Measurements from ENCODE around the gene CLPX. TPM values are rescaled to one million over a fixed set of nuclear protein-coding genes. Genes with fewer than 3 reads are reported as not detected.

Gene CLPX
- total RNA-seq, 1 donor from 2014 or later: 53.5 TPM

DNA sequence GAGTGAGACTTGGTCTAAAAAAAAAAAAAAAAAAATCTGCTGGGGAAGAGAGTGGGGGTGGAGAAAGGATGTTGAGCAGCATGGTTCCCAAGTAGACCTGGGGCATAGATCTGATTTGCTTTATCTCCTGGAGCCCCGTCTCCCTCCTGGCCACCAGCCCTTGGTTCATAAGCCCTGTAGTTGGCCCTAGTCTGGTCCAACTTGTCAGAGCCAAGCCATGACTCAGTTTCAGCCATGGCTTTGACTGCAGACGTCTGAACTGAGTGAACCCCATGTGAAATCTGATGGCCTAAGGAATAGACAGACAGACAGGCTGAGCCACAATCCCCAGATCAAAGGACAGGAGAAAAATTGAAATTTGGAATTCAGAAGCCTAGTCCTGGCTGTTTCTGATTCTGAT, 28.1 kb upstream of the CLPX start:
- DNase-seq (ENCODE audit: low spot score): no peak
- H3K4me1 Mint-ChIP-seq (ENCODE audit: low read depth): no peaks in the 10 kb centered on the region
- H3K27me3 Mint-ChIP-seq (ENCODE audit: low read depth): no peaks in the 10 kb centered on the region
- intact Hi-C loops (cut with micrococcal nuclease): no loop called here
- no peak overlapping the region for H3K4me3 Mint-ChIP-seq (ENCODE audit: low read depth)
- H3K9me3 Mint-ChIP-seq: no peaks in the 10 kb centered on the region
- H3K27ac Mint-ChIP-seq: no peak overlapping the region
- no peaks in the 10 kb centered on the region for H3K36me3 Mint-ChIP-seq (ENCODE audit: low read depth)

DNA sequence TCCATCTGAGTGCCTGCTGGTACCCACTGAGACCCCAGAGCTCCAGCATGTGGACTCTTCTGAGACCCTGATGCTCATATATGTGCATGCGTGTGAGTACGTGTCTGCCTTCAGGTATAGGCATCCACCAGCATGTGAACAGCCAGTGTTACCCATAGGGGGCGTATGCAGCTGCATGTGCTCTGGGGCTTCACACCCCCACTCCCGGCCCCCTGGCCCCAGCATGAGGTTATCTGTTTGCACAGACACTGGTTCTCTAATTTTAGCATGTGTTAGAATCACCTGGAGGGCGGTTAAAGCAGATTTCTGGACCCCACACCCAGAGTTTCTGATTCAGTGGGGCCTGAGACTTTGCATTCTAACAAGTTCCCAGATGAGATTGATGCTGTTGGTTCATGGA, 27.0 kb upstream of the CLPX start:
- no peak for DNase-seq (ENCODE audit: low spot score)
- intact Hi-C loops (cut with micrococcal nuclease): no loop called here
- Mint-ChIP-seq H3K27me3 (ENCODE audit: low read depth) (peaks cover 2% of the 10 kb centered on the region), H3K9me3 (no peaks in the 10 kb centered on the region), H3K36me3 (ENCODE audit: low read depth) (no peaks in the 10 kb centered on the region), H3K27ac (no peak overlapping the region), H3K4me3 (ENCODE audit: low read depth) (no peak overlapping the region), H3K4me1 (ENCODE audit: low read depth) (no peaks in the 10 kb centered on the region)

DNA sequence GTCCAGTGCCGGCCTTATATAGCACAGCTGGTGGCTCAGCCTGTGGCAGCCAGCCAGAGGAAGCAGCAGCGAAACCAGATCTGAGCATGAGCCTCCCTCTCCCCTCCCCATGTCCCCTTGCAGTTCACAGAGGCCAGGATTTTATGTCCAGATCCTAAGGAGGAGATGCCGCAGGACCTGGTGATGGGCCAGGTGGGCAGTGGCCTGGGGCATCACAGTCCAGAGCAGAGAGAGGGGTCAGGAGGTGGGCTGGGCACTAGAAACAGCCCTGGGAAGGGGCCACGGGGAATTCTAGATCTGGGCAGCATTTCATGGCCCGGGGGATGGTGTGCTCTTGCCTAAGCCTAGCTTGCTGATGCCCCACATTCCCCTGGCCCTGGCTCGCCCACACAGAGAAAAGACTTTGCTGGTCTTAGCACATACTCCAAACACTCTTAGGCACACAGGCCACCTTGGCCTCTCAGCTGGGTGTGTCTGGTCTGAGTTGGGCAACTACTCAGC, 26.4 kb upstream of the CLPX start:
- intact Hi-C loops (cut with micrococcal nuclease): no loop called here
- Mint-ChIP-seq H3K27me3 (ENCODE audit: low read depth) (peaks cover 3% of the 10 kb centered on the region), H3K4me3 (ENCODE audit: low read depth) (no peak overlapping the region), H3K9me3 (no peaks in the 10 kb centered on the region), H3K4me1 (ENCODE audit: low read depth) (no peaks in the 10 kb centered on the region), H3K27ac (no peak overlapping the region), H3K36me3 (ENCODE audit: low read depth) (no peaks in the 10 kb centered on the region)
- no peak for DNase-seq (ENCODE audit: low spot score)

DNA sequence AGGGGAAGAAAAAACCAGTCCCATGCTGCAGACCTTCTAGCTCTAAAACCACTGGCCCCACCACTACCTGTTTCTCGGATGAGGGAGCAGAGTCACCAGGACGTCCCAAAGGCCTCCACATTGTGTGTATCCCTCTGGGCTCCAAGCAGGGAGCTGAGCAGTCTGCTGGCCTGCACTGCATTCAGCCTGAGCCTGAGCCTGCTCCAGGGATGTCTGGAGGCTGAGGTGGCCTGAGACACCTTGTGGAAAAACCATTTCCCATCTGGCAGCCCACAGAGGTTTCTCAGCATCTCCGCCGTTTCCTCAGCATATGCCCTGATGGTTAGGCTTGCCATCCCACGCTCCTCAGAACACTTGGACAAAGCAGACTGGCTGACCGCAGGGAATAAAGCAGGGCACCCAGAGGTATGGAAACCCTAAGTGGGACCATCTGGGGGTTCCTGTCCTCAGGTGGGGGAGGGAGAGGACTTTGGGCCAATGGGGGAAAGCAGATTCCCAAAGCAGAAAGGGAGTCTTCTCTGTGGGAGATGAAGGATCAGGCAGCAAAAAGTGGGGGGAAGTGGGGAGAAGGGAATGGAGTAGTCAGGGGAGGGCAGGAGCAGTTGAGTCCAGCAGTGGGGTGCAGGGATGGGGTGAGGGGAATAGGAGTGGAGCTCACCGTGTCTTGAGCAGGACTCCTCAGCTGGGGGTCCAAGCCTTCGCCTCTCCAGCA, 25.8 kb upstream of the CLPX start, which contains the start of gene CILP:
Gene CILP (minus strand): TSS at position 704 of the 712 bp plus-strand sequence. CDS start 1,718 bp downstream, outside the sequence.
- H3K27me3 Mint-ChIP-seq (ENCODE audit: low read depth): peaks cover 3% of the 10 kb centered on the region
- DNase-seq (ENCODE audit: low spot score): no peak
- H3K27ac Mint-ChIP-seq: no peak within 1 kb of the TSS
- intact Hi-C loops (cut with micrococcal nuclease): no loop called here
- H3K4me3 Mint-ChIP-seq (ENCODE audit: low read depth): no peak within 1 kb of the TSS
- no peaks in the 10 kb centered on the region for H3K9me3 Mint-ChIP-seq
- H3K36me3 Mint-ChIP-seq (ENCODE audit: low read depth): no peaks in the 10 kb centered on the region
- H3K4me1 Mint-ChIP-seq (ENCODE audit: low read depth): no peaks in the 10 kb centered on the region

DNA sequence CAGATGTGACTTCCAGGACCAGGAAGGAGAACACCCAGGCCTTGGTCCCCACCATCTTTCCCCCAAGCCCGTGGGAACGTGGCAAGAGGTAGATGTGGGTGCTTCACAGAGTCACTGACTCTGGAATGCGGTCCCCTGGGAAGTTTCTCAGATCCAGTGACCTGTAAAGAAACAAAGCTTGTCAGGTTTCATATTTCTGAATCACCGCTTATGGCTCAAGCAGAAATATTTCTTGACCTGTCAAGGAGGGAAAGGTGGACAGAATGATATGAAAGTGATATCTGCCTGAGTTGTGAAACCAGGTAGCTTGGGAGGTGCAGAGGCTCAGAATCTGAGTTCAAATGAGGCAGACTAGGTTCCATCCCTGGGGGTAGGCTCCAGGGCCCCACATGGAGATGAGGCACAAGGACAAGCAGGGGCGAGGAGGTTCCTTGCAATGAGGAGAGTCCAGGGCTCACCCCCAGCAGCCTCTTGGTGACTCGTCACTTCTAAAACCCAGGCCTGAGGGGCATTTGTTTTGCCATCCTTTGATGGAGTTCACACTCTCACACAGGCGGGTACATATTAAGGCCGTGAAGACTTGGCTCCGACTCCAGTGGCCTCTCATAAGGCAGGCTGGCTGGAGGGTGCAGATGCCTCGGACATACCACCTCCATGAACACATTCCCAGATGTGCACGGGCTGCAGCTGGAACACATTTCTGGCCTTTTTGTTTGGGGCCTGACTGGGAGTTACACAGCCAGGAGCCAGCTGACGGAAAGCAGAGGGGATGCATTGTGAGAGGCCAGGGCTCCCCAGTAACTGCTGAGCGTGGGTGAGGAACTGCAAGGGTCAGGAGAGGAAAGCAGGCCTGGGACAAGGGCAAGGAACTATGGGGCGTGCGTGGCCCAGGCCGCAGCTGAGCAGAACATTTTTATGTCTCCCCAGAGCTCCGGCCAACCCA, 24.8 kb upstream of the CLPX start:
- H3K27ac Mint-ChIP-seq: no peak overlapping the region
- no peak overlapping the region for H3K4me3 Mint-ChIP-seq (ENCODE audit: low read depth)
- no peaks in the 10 kb centered on the region for H3K36me3 Mint-ChIP-seq (ENCODE audit: low read depth)
- H3K9me3 Mint-ChIP-seq: no peaks in the 10 kb centered on the region
- H3K4me1 Mint-ChIP-seq (ENCODE audit: low read depth): no peaks in the 10 kb centered on the region
- peaks cover 3% of the 10 kb centered on the region for H3K27me3 Mint-ChIP-seq (ENCODE audit: low read depth)
- no peak for DNase-seq (ENCODE audit: low spot score)
- intact Hi-C loops (cut with micrococcal nuclease): no loop called here

DNA sequence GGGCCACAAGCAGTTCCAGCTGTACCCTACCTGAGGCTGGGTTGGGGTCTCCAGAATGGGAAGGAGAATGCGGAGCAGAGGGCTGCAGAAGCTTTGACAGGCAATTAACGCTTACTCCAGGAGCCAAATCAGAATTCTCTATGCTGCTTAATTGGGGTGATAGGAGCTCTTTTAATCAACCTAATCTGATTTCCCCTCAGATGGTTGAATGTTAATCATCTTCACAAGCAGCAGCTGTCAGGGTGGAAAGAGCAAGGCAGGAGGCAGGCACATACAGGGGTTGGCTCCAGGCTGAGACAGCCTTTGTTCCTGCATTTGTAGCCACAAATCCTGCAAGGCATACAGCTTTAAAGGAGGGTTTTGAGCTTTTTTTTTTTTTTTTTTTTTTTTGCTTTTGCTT, 23.5 kb upstream of the CLPX start:
- no peak overlapping the region for H3K4me3 Mint-ChIP-seq (ENCODE audit: low read depth)
- no peaks in the 10 kb centered on the region for H3K9me3 Mint-ChIP-seq
- H3K36me3 Mint-ChIP-seq (ENCODE audit: low read depth): no peaks in the 10 kb centered on the region
- no peaks in the 10 kb centered on the region for H3K4me1 Mint-ChIP-seq (ENCODE audit: low read depth)
- no peak overlapping the region for H3K27ac Mint-ChIP-seq
- intact Hi-C loops (cut with micrococcal nuclease): no loop called here
- no peak for DNase-seq (ENCODE audit: low spot score)
- peaks cover 3% of the 10 kb centered on the region for H3K27me3 Mint-ChIP-seq (ENCODE audit: low read depth)

DNA sequence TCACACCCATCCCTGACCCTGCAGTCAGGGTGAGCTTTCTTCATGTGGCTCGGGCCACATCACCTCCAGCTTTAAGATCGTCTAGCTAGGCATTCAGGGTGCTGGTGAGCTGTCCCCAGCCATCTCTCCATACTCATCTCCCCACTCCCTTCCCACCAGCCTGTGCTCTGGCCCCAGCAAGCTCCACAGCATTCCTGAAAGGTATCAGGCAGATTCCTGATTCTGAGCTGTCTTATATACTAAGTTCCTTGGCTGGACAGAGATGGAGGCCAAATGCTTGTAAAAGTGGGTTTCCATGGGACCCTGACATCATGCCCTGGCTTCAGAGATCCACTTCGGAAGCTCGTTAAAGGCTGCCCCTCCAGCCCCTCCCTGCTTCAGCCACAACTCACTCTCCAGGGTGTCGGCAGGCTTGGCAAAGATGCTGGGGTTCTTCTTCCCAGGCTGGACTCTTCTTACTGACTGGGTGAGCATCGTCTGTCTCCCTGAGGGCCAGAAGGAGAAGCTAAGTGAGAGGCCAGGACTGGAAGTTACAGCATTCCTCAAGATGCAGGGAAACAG, 22.2 kb upstream of the CLPX start:
- intact Hi-C loops (cut with micrococcal nuclease): no loop called here
- Mint-ChIP-seq H3K9me3 (no peaks in the 10 kb centered on the region), H3K27me3 (ENCODE audit: low read depth) (peaks cover 3% of the 10 kb centered on the region), H3K27ac (no peak overlapping the region), H3K36me3 (ENCODE audit: low read depth) (no peaks in the 10 kb centered on the region), H3K4me3 (ENCODE audit: low read depth) (no peak overlapping the region), H3K4me1 (ENCODE audit: low read depth) (no peaks in the 10 kb centered on the region)
- no peak for DNase-seq (ENCODE audit: low spot score)

DNA sequence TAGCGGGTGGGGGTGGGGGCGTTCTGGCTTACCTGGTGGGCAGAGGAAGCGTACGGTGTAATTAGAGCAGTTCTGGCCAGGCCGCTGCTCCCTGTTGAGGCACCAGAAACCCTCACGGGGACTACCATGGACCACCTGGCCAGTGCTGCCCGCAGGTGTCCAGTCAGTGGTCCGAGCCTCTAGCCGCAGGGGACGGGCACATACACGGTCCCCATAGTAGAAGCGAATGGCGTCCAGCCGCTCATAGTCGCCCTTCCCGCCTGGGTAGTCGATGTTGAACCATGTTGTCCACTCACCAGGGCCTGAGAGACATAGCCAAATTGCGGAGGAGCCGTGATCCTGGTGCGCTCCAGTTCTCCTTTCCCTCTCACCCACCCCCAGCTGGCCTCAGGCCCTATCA, 21.6 kb upstream of the CLPX start:
- no peak overlapping the region for H3K27ac Mint-ChIP-seq
- H3K4me3 Mint-ChIP-seq (ENCODE audit: low read depth): no peak overlapping the region
- H3K4me1 Mint-ChIP-seq (ENCODE audit: low read depth): no peaks in the 10 kb centered on the region
- no peak for DNase-seq (ENCODE audit: low spot score)
- intact Hi-C loops (cut with micrococcal nuclease): no loop called here
- H3K27me3 Mint-ChIP-seq (ENCODE audit: low read depth): peaks cover 3% of the 10 kb centered on the region
- H3K9me3 Mint-ChIP-seq: no peaks in the 10 kb centered on the region
- H3K36me3 Mint-ChIP-seq (ENCODE audit: low read depth): no peaks in the 10 kb centered on the region

DNA sequence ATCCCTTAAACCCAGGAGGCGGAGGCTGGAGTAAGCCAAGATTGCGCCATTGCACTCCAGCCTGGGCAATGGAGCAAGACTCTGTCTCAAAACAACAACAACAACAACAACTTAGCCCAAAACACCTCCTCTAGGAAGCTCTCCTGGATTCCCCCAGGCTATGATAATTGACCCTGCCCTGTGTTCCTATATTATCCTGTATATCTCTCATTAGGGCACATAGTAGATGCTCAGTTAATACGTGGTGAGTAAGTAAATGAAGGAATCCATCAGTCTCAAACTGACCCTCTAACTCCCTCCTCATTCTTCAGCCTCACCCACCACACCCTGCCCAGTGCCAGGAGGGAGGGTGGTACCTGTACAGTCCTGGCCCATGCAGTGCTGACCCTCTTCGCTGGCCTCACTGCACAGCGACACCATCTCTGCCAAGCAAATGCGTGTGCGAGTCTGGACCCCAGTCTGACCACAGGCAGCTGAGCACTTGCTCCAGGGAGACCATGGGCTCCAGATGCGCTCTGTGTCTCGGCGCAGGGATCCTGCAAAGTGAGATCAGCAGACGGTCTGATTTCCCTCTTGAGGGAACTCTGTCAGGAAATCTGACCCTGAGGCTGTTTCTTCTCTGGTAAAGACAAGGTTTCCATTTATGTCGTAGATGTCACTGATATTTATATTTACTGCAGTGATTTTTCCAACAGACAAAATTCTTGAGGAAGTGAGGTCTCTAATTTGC, 20.0 kb upstream of the CLPX start:
- Mint-ChIP-seq H3K27ac (no peak overlapping the region), H3K9me3 (no peaks in the 10 kb centered on the region), H3K4me1 (ENCODE audit: low read depth) (no peaks in the 10 kb centered on the region), H3K4me3 (ENCODE audit: low read depth) (no peak overlapping the region), H3K27me3 (ENCODE audit: low read depth) (peaks cover 8% of the 10 kb centered on the region), H3K36me3 (ENCODE audit: low read depth) (no peaks in the 10 kb centered on the region)
- no peak for DNase-seq (ENCODE audit: low spot score)
- intact Hi-C loops (cut with micrococcal nuclease): no loop called here

DNA sequence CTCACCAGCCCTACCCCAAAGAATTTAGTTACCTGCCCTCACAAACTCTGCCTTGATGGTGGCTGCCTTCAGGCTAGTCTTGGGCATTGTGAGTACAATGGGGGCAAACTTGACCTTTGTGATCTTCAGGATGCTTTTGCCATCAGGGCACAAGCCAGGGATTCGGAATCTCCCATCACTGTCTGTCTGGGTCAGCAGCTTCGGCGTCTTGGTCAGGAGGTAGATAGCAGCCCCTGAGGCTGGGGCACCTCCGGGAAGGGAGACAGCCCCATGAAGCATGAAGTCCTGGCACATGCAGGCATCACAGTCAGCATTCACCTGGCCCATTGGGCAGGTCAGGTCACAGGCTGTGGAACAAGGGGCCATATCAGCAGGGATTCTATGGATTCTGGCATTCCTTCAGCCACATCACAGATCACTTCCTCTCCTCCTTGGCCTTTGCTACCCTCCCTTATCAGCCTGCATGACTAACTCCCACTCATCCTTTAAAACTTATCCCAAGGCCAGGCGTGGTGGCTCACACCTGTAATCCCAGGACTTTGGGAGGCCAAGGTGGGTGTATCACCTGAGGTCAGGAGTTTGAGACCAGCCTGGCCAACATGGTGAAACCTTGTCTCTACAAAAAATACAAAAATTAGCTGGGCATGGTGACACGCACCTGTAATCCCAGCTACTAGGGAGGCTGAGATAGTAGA, 19.2 kb upstream of the CLPX start:
- Mint-ChIP-seq H3K27ac (no peak overlapping the region), H3K4me3 (ENCODE audit: low read depth) (no peak overlapping the region), H3K9me3 (no peaks in the 10 kb centered on the region), H3K27me3 (ENCODE audit: low read depth) (peaks cover 8% of the 10 kb centered on the region), H3K36me3 (ENCODE audit: low read depth) (no peaks in the 10 kb centered on the region), H3K4me1 (ENCODE audit: low read depth) (no peaks in the 10 kb centered on the region)
- DNase-seq (ENCODE audit: low spot score): no peak
- intact Hi-C loops (cut with micrococcal nuclease): no loop called here

DNA sequence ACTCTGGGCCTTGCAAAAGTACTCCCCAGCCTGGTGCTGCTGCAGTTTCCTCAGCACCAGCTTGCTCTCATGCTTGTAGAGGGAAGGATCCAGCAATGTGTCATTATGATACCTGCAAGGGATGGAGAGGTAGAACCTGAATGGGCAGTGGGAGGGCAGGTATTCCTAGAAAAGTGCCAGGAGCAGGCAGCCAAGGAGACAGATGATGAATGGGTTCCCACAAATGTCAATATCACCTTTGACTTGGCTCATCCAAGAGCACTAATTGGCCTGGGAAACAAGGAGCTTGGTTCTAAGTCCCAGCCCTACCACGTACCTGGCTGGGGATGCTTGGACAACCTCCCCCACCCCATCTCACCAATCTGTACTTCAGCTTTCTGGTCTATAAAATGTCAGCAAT, 16.8 kb upstream of the CLPX start:
- Mint-ChIP-seq H3K27ac (no peak overlapping the region), H3K4me1 (ENCODE audit: low read depth) (no peaks in the 10 kb centered on the region), H3K27me3 (ENCODE audit: low read depth) (peaks cover 4% of the 10 kb centered on the region), H3K36me3 (ENCODE audit: low read depth) (no peaks in the 10 kb centered on the region), H3K9me3 (no peaks in the 10 kb centered on the region), H3K4me3 (ENCODE audit: low read depth) (no peak overlapping the region)
- no peak for DNase-seq (ENCODE audit: low spot score)
- intact Hi-C loops (cut with micrococcal nuclease): no loop called here

DNA sequence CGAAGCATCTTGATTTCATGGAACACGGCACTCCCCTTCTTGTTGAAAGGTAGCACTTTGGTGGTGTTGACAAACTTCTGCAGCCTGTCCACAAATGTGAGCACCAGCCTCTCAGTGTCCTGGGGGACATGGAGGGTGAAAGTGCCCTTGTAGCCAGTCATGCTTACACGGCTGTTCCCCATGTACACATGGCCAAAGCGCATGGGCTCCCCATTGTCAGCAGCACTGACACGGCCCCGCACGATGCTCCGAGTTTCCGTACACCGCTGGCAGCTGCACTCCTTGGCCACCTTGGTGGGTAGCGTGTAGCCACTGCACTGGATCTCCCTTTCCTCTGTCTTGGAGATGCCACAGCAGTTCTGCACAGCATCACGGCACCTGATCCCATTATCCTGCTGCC, 13.4 kb upstream of the CLPX start:
- Mint-ChIP-seq H3K4me1 (ENCODE audit: low read depth) (no peaks in the 10 kb centered on the region), H3K27ac (no peak overlapping the region), H3K9me3 (no peaks in the 10 kb centered on the region), H3K27me3 (ENCODE audit: low read depth) (peaks cover 4% of the 10 kb centered on the region), H3K4me3 (ENCODE audit: low read depth) (no peak overlapping the region), H3K36me3 (ENCODE audit: low read depth) (no peaks in the 10 kb centered on the region)
- intact Hi-C loops (cut with micrococcal nuclease): no loop called here
- no peak for DNase-seq (ENCODE audit: low spot score)
